ENCODE results near the gene KLHDC1.
"Not testable (repeated sequence)": the region's sequence is repeated elsewhere in the genome, so short reads cannot be mapped to it uniquely, and the experiment has no call there.

KLHDC1 gene

DNA sequence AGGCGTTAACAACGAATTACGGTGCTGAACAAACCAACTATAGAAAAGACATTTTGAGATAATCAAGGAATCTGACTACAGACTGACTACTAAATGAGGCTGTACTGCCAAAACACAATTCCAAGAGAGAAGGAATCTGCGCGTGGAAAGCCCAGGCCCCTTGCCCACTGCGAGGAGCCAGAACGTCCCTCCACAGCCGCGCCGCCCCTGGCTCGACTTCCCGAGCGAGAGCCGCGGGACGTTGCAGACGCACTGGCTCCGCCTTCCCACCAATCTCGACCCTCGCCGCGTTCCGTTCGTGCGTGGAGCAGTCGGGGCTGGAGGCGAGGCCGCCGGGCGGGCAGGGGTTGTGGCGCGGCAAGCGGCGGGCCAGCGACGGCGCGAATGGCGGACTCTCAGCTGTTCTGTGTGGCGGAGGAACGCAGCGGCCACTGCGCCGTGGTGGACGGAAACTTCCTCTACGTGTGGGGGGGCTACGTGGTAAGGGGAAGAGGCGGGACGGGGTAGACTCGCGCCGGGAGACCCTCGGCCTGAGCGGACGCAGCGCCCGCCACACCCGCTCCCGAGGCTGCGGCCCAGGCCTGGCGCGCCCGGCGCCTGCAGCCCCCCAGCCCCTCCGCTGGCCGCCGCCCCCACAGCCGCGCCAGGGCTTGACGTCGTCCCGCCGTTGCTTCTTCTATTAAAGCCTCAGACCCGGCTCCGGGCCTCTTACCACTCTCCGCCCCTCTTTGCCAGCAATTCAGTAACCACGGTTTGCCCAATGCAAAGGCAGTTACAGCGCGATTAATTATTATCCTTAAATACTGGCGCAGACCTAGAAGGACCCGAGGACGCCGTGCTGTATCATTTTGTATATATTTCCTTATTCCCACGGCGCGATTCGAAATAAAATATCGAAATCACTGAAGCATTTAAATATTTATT, at the start of gene KLHDC1:
KLHDC1 (plus strand) TSS at position 310 of the 924 bp plus-strand sequence; CDS start at position 385, 75 bp downstream.
- DNase-seq = peak; percentile 63

- DNase-seq = no peak
Observed at GRCh38 chr14:49653508-49653907, 39.4 kb upstream of the KLHDC1 start.

- no peak for DNase-seq
Observed at GRCh38 chr14:49654511-49654910, 38.4 kb upstream of the KLHDC1 start.

GRCh38 chr14:49657500-49657899, 35.4 kb upstream of the KLHDC1 start:
- not testable (repeated sequence) for DNase-seq

- DNase-seq = peak; percentile 18
Observed at GRCh38 chr14:49659526-49660455, 33.1 kb upstream of the KLHDC1 start.

- DNase-seq = no peak
Observed at GRCh38 chr14:49670475-49670874, 22.4 kb upstream of the KLHDC1 start.

DNA sequence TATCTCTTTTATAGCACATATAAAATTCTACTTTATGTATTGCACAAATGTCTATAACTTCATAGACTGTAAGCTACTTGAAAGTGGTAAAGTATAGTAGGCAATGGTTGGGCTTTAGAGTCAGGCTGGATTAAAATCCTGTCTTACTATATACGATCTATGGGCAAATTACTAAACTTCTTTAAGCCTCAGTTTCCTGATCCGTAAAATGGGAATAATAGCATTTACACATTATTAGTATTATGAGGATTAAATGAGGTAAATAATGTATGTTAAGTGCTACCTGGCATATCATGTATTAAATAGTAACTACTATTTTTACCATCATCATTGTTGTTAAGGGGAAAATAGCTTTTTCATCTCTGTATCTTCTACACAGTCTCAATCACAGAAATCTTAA, 19.3 kb upstream of the KLHDC1 start:
- DNase-seq = no peak

- no peak for DNase-seq
Observed at GRCh38 chr14:49677643-49678042, 15.3 kb upstream of the KLHDC1 start.

DNA sequence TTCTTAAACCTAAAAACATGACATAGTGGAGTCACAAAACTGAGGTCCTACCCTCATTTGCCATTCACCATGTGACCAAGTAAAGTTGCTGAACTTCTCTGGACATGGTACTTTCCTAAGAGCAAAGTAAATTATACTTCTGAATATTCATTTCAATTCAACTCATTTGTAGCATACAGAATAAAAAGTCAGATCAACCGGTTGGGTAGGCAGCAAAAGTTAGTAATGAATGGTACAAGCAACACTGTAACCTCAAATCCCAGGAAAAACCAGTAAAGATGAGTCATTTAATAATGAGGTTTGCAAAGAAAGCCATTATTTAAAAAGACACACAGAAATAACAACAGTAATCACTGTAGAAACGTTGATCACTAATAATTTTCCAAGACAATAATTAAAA, 13.6 kb upstream of the KLHDC1 start:
- no peak for DNase-seq

- DNase-seq = no peak
Observed at GRCh38 chr14:49686425-49686824, 6.5 kb upstream of the KLHDC1 start.

DNA sequence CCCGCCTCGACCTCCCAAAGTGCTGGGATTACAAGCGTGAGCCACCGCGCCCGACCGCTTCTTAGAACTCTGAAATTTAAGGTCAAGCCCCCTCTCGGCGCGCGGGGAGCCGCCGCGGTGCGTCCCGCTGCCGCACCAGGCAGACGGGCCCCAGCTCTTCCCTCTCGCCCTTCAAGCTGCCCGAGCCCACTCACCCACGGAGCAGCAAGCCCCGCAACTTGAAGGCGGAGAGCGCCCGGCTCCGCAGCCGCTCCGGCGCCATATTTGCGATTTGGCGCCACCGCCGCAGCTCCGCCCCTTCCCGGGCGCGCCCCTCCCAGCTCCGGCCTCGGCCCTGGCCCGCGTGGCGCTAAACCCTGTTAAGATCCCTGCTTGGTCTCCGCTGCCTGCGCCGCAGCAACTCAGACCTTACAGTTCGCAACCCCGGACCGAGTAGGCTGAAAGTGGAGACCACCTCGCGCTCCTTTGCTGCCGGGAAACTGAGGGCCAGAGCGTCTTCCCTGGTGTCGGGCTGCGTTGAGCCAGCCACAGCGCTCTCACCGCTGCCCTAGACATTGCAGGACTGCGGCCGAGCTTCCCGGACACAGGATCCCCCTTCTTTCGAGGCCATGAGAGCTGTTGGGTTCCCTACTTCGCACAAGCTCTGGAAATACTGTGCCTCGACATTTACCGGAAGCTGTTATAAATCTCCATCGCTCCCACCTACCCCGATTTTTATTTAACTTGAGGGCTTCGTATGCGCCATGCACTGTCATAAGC, 4.8 kb upstream of the KLHDC1 start, which contains the start of gene POLE2:
POLE2 (minus strand) TSS at position 273 of the 759 bp plus-strand sequence; CDS start at position 262, 11 bp downstream.
- peak; percentile 65 for DNase-seq

GRCh38 chr14:49688701-49689030, 4.3 kb upstream of the KLHDC1 start:
- no peak for DNase-seq

GRCh38 chr14:49691031-49691430, 1.9 kb upstream of the KLHDC1 start:
- no peak for DNase-seq

GRCh38 chr14:49692193-49692757, 645 bp upstream of the KLHDC1 start:
- peak; percentile 33 for DNase-seq

GRCh38 chr14:49693735-49694124, 810 bp downstream of the KLHDC1 start:
- DNase-seq = not testable (repeated sequence)

DNA sequence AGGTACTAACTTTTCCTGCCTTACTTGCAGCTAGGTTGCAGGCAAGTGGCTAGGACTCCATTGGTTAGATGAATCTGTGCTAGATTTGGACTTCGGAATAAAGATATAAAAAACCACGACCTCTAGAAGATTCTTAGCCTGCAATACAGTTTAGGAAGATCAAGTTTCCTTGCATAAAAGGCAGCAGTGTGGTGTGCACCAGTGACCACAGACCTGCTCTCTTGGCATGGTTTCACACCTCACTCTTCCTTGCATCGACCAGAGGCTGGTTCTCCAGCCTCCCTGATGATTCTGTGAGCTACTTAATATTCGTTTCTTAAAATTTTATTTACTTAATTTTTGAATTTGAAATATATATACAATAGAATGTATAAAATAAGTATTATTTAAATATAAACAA, 9.8 kb downstream of the KLHDC1 start:
- no peak for DNase-seq

GRCh38 chr14:49703965-49704364, 11.0 kb downstream of the KLHDC1 start:
- DNase-seq = no peak

DNA sequence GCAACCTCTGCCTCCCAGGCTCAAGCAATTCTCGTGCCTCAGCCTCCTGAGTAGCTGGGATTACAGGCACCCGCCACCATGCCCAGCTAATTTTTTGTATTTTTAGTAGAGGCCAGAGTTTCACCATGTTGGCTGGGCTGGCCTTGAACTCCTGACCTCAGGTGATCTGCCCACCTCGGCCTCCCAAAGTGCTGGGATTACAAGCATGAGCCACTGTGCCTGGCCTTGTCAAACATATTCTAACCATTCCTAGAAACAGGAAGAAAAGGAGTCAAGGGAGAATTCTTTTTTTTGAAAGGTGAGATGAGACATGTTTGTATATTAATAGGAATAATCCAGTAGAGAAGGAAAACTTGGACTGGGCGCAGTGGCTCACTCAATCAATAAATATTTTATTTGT, 11.6 kb downstream of the KLHDC1 start:
- not testable (repeated sequence) for DNase-seq

GRCh38 chr14:49710993-49711392, 18.1 kb downstream of the KLHDC1 start:
- DNase-seq = not testable (repeated sequence)

DNA sequence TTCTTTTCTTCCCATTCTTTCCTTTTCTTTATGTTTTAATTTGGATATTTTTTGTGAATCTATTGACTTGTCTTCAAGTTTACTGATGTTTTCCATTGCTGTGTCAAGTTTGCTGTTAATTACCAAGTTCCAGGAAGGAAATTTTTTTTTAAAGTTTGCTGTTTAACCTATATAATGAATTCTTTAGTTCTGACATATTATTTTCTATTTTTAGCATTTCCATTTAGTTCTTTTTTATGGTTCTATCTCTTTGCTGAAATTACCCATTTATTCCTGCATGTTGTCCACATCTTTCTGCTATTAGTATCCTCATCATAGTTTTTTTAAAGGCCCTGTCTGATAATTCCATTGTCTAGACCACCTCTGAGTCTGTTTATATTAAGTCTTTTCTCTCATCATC, 27.8 kb downstream of the KLHDC1 start:
- no peak for DNase-seq

DNA sequence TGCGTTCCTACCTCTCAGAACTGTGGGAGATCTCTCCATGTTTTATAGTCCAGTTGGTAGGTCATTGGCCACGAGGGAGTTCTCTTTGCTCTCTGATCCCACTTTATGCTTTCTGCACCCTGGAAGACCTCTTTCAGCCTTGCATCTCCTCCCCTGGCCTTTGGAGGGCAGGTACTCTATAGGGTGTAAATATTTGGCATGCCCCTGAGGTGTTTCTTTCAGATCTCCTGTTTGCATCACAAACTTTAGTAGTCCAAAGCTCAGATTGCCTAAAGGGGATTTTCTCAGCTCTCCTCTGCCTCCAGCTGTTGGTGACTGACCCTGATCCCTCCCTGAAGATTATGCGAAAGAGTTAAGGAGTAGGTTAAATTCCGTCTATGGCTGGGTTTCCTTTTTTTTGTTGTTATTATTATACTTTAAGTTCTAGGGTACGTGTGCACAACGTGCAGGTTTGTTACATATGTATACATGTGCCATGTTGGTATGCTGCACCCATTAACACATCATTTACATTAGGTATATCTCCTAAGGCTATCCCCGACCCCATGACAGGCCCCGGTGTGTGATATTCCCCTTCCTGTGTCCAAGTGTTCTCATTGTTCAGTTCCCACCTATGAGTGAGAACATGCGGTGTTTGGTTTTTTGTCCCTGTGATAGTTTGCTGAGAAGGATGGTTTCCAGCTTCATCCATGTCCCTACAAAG, 29.0 kb downstream of the KLHDC1 start:
- not testable (repeated sequence) for DNase-seq

DNA sequence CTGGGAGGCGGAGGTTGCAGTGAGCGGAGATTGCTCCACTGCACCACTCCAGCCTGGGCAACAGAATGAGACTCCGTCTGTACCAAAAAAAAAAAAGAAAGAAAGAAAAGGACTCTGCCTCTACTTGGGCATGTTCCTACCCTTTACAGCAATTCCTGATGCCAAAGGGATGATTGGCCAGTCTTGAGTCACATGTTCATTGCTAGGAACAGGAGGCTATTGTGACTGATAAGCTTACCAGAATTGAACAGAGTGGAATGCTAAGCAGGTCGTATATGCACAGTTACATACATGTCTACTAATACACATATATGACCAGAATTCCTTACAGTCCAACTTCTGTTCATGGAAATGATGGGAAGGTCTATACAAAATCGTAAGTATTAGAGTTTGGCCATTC, 34.3 kb downstream of the KLHDC1 start:
- DNase-seq = no peak

All from NCI-H510A treated with DMSO at 0.1 percent for 48 hours (cell line).